Neural progenitor cell (in vitro differentiated cells): Measurements from ENCODE around the gene MED17. TPM values are rescaled to one million over a fixed set of nuclear protein-coding genes. Genes with fewer than 3 reads are reported as not detected.

Experiments
- DNase-seq: peaks from one replicate; pipeline ENCODE4 v3.0.0-alpha.2; 2016; ENCODE audit warnings: low spot score
- H2AFZ ChIP-seq: fragments of 200-600 bp; sonication (generic); replicated peaks from 2 replicates; pipeline ENCODE4 v1.6.1; 2016; ENCODE audit warnings: antibody characterized with exemption
- H3F3A ChIP-seq: fragments of 200-600 bp; sonication (generic); 2 replicates; pipeline ENCODE4 v1.6.1; 2016; ENCODE audit warnings: antibody characterized with exemption, low read depth
- H3K27ac ChIP-seq: fragments of 200-600 bp; sonication (generic); 2 replicates; pipeline ENCODE4 v1.5.1; 2016; ENCODE audit warnings: mild to moderate bottlenecking
- H3K27me3 ChIP-seq: fragments of 200-600 bp; sonication (generic); 2 replicates; pipeline ENCODE4 v1.6.1; 2016; ENCODE audit warnings: mild to moderate bottlenecking, moderate library complexity
- H3K36me3 ChIP-seq: fragments of 200-600 bp; sonication (generic); 2 replicates; pipeline ENCODE4 v1.5.1; 2016
- H3K4me1 ChIP-seq: fragments of 200-600 bp; sonication (generic); 2 replicates; pipeline ENCODE4 v1.6.1; 2016; ENCODE audit warnings: mixed run types
- H3K4me2 ChIP-seq: fragments of 200-600 bp; sonication (generic); 2 replicates; pipeline ENCODE4 v1.6.1; 2016
- H3K4me3 ChIP-seq: fragments of 200-600 bp; sonication (generic); 2 replicates; pipeline ENCODE4 v1.5.1; 2016
- H3K79me2 ChIP-seq: fragments of 200-600 bp; sonication (generic); 2 replicates; pipeline ENCODE4 v1.6.1; 2016; ENCODE audit warnings: low read depth
- H3K9ac ChIP-seq: fragments of 200-600 bp; sonication (generic); 2 replicates; pipeline ENCODE4 v1.6.1; 2016
- H3K9me3 ChIP-seq: fragments of 200-600 bp; sonication (generic); 2 replicates; pipeline ENCODE4 v1.5.1; 2016; ENCODE audit warnings: low read depth
- H4K20me1 ChIP-seq: fragments of 200-600 bp; sonication (generic); 2 replicates; pipeline ENCODE4 v1.6.1; 2016; ENCODE audit warnings: low read depth
- H3K27ac Mint-ChIP-seq: 3 replicates; pipeline ENCODE4 v1.8.0; 2021; ENCODE audit warnings: mixed read lengths
- H3K27me3 Mint-ChIP-seq: 2 replicates; pipeline ENCODE4 v1.8.0; 2022; ENCODE audit warnings: low read depth, mild to moderate bottlenecking, inconsistent platforms, moderate library complexity, mixed read lengths; ENCODE audit not compliant: insufficient read depth
- H3K36me3 Mint-ChIP-seq: 3 replicates; pipeline ENCODE4 v1.8.0; 2021; ENCODE audit warnings: mixed read lengths
- H3K4me1 Mint-ChIP-seq: 3 replicates; pipeline ENCODE4 v1.8.0; 2021; ENCODE audit warnings: mixed read lengths
- H3K4me3 Mint-ChIP-seq: 3 replicates; pipeline ENCODE4 v1.8.0; 2021; ENCODE audit warnings: mild to moderate bottlenecking, moderate library complexity, mixed read lengths
- H3K9me3 Mint-ChIP-seq: 3 replicates; pipeline ENCODE4 v1.8.0; 2020; ENCODE audit warnings: mixed read lengths
- EZH2 ChIP-seq: fragments of 200-600 bp; sonication (generic); IDR thresholded peaks from 2 replicates; pipeline ENCODE4 v1.6.1; 2017; ENCODE audit warnings: antibody characterized with exemption, mild to moderate bottlenecking, moderate library complexity
- EZH2phosphoT487 ChIP-seq: fragments of 200-600 bp; sonication (generic); IDR thresholded peaks from 2 replicates; pipeline ENCODE4 v1.6.1; 2017; ENCODE audit warnings: antibody characterized with exemption
- total RNA-seq: library from RNA; depleted of rRNA; stranded (reverse); fragments of >200 nt; gene quantifications from 2 replicates; pipeline ENCODE4 v1.2.3, GENCODE V29; 2015; ENCODE audit warnings: low replicate concordance
- TF ChIP-seq, protein P1 (sequence below): fragments of 200-600 bp; sonication (generic); IDR thresholded peaks from 2 replicates; pipeline ENCODE4 v1.5.1; 2017; ENCODE audit warnings: antibody characterized with exemption, mild to moderate bottlenecking

MED17 gene
- total RNA-seq, 1 donor from 2014 or later = 76.4 TPM

DNA sequence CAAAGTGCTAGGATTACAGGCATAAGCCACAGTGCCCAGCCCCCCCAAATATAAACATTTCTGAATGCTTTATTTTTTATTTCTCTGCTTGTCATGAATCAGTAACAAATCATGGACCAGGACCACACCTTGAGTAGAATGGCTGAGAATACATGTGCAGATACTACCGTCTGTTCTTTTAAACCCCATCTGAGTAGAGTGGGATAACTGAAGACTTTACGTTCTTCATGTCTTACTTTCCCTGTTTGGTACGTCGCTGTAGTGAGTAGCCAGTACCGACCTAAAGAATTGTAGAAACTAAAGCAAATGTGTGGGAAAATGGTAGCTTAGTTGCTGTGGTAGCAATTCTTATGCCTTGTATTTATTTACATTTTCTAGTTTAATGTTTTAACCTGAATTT lies 29.9 kb downstream of the MED17 start:
- H3K27ac Mint-ChIP-seq = no peak overlapping the region
- peaks cover 2% of the 10 kb centered on the region for H3K27me3 Mint-ChIP-seq
- H3K9ac ChIP-seq = no peak overlapping the region
- no peaks in the 10 kb centered on the region for H3K9me3 ChIP-seq
- H3K4me3 Mint-ChIP-seq = no peak overlapping the region
- no peak overlapping the region for H3K27ac ChIP-seq
- no peaks in the 10 kb centered on the region for H3K9me3 Mint-ChIP-seq
- no peak overlapping the region for H3K4me3 ChIP-seq
- DNase-seq = no peak
- H3K4me1 ChIP-seq = peaks cover 4% of the 10 kb centered on the region
- TF ChIP-seq EZH2phosphoT487 (no peak), EZH2 (no peak)
- TF ChIP-seq, protein P1, sequence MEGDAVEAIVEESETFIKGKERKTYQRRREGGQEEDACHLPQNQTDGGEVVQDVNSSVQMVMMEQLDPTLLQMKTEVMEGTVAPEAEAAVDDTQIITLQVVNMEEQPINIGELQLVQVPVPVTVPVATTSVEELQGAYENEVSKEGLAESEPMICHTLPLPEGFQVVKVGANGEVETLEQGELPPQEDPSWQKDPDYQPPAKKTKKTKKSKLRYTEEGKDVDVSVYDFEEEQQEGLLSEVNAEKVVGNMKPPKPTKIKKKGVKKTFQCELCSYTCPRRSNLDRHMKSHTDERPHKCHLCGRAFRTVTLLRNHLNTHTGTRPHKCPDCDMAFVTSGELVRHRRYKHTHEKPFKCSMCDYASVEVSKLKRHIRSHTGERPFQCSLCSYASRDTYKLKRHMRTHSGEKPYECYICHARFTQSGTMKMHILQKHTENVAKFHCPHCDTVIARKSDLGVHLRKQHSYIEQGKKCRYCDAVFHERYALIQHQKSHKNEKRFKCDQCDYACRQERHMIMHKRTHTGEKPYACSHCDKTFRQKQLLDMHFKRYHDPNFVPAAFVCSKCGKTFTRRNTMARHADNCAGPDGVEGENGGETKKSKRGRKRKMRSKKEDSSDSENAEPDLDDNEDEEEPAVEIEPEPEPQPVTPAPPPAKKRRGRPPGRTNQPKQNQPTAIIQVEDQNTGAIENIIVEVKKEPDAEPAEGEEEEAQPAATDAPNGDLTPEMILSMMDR = no peak
- H3K27me3 ChIP-seq = no peaks in the 10 kb centered on the region
- H3K79me2 ChIP-seq = no peaks in the 10 kb centered on the region
- H2AFZ ChIP-seq = no peak overlapping the region
- H3K36me3 Mint-ChIP-seq = peaks cover 40% of the 10 kb centered on the region
- no peak overlapping the region for H3K4me2 ChIP-seq
- peaks cover 23% of the 10 kb centered on the region for H3K36me3 ChIP-seq
- no peaks in the 10 kb centered on the region for H3K4me1 Mint-ChIP-seq
- H4K20me1 ChIP-seq = peaks cover 12% of the 10 kb centered on the region
- peaks cover 12% of the 10 kb centered on the region for H3F3A ChIP-seq

DNA sequence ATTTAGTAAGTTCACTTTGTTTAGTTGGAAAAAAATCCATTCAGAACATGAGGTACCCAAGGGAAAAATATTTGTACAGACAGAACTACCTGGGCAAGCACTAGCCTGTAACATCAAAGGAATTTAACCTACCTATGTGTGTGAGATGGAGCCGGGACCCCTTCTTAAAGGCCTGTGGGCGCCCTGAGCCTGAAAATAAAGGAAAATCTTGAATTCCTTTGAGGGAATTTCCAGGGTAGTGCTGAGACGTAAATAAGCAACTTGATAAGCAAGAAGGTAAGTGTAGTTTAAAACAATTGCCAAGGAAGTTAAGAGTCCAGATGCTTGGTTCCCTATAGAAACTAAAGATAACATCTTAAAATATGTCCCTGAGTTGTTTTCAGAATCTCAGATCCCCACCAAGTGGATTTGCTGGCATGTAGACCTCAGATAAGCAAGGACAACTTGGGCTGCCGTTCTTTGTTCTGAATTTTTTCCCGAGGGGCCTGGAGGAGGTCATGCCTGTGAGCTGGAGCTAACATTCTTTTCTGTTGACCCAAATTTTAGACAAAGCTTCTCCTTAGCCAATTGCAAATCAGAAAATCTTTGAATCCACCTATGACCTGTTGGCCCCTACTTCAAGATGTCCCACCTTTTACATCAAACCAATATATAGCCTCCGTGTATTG lies 31.0 kb downstream of the MED17 start:
- TF ChIP-seq, protein P1 = no peak
- no peak for TF ChIP-seq EZH2phosphoT487
- no peak for TF ChIP-seq EZH2
- Histone ChIP-seq H3K4me1 (peaks cover 13% of the 10 kb centered on the region), H3K79me2 (no peaks in the 10 kb centered on the region), H3K9me3 (no peaks in the 10 kb centered on the region), H3F3A (peaks cover 22% of the 10 kb centered on the region), H4K20me1 (peaks cover 20% of the 10 kb centered on the region), H3K9ac (no peak overlapping the region), H3K27me3 (no peaks in the 10 kb centered on the region), H2AFZ (no peak overlapping the region), H3K36me3 (peaks cover 22% of the 10 kb centered on the region), H3K27ac (peak overlapping the region; percentile 43), H3K4me3 (no peak overlapping the region), H3K4me2 (no peak overlapping the region)
- Mint-ChIP-seq H3K4me1 (peaks cover 6% of the 10 kb centered on the region), H3K9me3 (no peaks in the 10 kb centered on the region), H3K27me3 (peaks cover 2% of the 10 kb centered on the region), H3K36me3 (peaks cover 32% of the 10 kb centered on the region), H3K4me3 (peak overlapping the region; percentile 38), H3K27ac (no peak overlapping the region)
- no peak for DNase-seq

DNA sequence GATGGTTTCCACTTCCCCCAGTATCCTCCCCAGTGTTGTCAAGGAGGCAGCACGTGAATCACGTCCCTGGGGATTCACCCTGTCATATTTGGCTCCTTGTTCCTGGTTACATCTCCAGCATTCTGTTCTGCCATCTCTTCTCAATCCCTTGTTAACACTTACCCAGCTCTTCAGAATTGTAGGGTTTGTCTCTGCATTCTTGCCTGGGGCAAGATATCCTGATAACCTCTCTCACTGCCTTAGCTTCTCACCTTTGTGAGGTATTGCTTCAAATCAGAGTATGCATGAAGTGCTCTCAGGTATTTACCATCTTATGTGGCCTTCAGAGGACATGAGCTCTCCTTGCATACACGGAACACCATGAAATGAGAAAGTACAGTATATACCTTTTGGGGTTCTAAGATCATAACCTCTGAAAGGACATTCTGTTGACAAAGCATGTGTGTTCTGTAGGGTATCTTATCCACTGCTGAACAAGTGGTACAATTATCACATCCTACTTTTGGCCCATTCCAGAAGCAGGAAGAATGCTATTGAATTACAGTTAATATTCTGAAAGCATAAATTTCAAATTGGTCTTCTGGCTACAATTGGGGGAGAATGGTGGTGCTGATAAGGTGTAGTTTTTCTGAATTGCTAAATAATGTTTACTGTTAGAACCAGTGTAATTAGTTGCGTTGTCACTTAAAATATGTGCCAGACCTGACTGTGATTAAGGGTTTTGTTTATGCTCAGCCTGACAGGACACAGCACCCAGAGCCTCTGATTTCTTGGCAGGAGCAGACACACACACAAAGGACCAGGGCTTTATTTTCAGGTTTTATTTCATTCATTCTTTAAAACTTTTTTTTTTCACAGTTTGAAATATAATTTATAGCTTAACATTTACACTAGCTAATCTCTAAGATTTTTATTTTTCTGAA lies 33.6 kb downstream of the MED17 start:
- Mint-ChIP-seq H3K36me3 (peaks cover 17% of the 10 kb centered on the region), H3K27me3 (peaks cover 2% of the 10 kb centered on the region), H3K9me3 (no peaks in the 10 kb centered on the region), H3K4me1 (peaks cover 15% of the 10 kb centered on the region), H3K4me3 (no peak overlapping the region), H3K27ac (no peak overlapping the region)
- Histone ChIP-seq H2AFZ (no peak overlapping the region), H3K27me3 (no peaks in the 10 kb centered on the region), H3K4me2 (no peak overlapping the region), H3K9ac (no peak overlapping the region), H3K4me3 (no peak overlapping the region), H3K27ac (no peak overlapping the region), H3K79me2 (no peaks in the 10 kb centered on the region), H3K4me1 (peaks cover 22% of the 10 kb centered on the region), H3K9me3 (no peaks in the 10 kb centered on the region), H3F3A (peaks cover 32% of the 10 kb centered on the region), H4K20me1 (peaks cover 14% of the 10 kb centered on the region), H3K36me3 (peaks cover 8% of the 10 kb centered on the region)
- no peak for DNase-seq
- TF ChIP-seq EZH2phosphoT487 = no peak
- TF ChIP-seq, protein P1 = no peak
- TF ChIP-seq EZH2 = no peak
